ENCODE measurements around the gene NPHS1. TPM values are rescaled to one million over a fixed set of nuclear protein-coding genes. Genes with fewer than 3 reads are reported as not detected.

The NPHS1 gene
- total and polyA plus RNA-seq, 12 donors: 0.31 TPM; not detected in 11

- no peaks in the 10 kb centered on the region for H3K4me1 ChIP-seq (replicated peaks in 1 of 2)
- no peak within 1 kb of the TSS for H3K4me3 ChIP-seq
- H3K36me3 ChIP-seq (replicated peaks in 1 of 2): no peaks in the 10 kb centered on the region
- H3K9me3 ChIP-seq (replicated peaks in 1 of 3): no peaks in the 10 kb centered on the region
- no peak for DNase-seq
- intact Hi-C loops (cut with DNase I): loop anchor here in 1 of 2 donors (10.0 kb wide), 1 partner anchor 108 kb away; the partner anchor contains the start of gene ZBTB32
- no peak for TF ChIP-seq CTCF (IDR thresholded peaks at IDR 0.05)
- no peak for TF ChIP-seq POLR2A (IDR thresholded peaks at IDR 0.05)
- peaks cover 2% of the 10 kb centered on the region for H3K27me3 ChIP-seq
- no peak within 1 kb of the TSS for H3K27ac ChIP-seq
- WGBS, 4 donors: 73 to 77% (median 75%) methylated on average over 18 to 26 of the region's 26 CpGs
These were observed 39.9 kb downstream of the NPHS1 start, which contains the start of gene PRODH2 for GRCh38 chr19:35812220-35813042. TSS of gene PRODH2 (minus strand) at chr19:35812845. CDS start at chr19:35812805, 40 bp downstream.

- WGBS, 4 donors: 52 to 76% (median 71%) methylated on average over 6 to 18 of the region's 18 CpGs
- H3K36me3 ChIP-seq (replicated peaks in 1 of 2): no peaks in the 10 kb centered on the region
These were observed 40.7 kb downstream of the NPHS1 start for GRCh38 chr19:35811317-35812219.

GRCh38 chr19:35807633-35808032, 44.7 kb downstream of the NPHS1 start:
- Histone ChIP-seq H3K4me3 (no peak overlapping the region), H3K9me3 (replicated peaks in 1 of 3) (no peaks in the 10 kb centered on the region), H3K36me3 (replicated peaks in 1 of 2) (no peaks in the 10 kb centered on the region), H3K4me1 (replicated peaks in 1 of 2) (no peaks in the 10 kb centered on the region), H3K27me3 (peaks cover 2% of the 10 kb centered on the region), H3K27ac (no peak overlapping the region)
- 84 to 85% (median 84%) methylated on average over 5 of the region's 5 CpGs for WGBS, 4 donors
- intact Hi-C loops (cut with DNase I): no loop called here
- no peak for DNase-seq
- no peak for TF ChIP-seq POLR2A (IDR thresholded peaks at IDR 0.05)
- no peak for TF ChIP-seq CTCF (IDR thresholded peaks at IDR 0.05)

More at GRCh38 chr19:35811317-35812219, 40.7 kb downstream of the NPHS1 start:
- Histone ChIP-seq H3K4me3 (no peak overlapping the region), H3K27me3 (peaks cover 2% of the 10 kb centered on the region), H3K4me1 (replicated peaks in 1 of 2) (no peaks in the 10 kb centered on the region), H3K27ac (no peak overlapping the region), H3K9me3 (replicated peaks in 1 of 3) (no peaks in the 10 kb centered on the region)
- no peak for TF ChIP-seq POLR2A (IDR thresholded peaks at IDR 0.05)
- intact Hi-C loops (cut with DNase I): loop anchor here in 1 of 2 donors (10.0 kb wide), 1 partner anchor 107 kb away; the partner anchor contains the start of gene ZBTB32
- DNase-seq: no peak

- TF ChIP-seq CTCF (IDR thresholded peaks at IDR 0.05) (no peak), POLR2A (IDR thresholded peaks at IDR 0.05) (no peak)
- Histone ChIP-seq H3K27me3 (peaks cover 2% of the 10 kb centered on the region), H3K36me3 (replicated peaks in 1 of 2) (no peaks in the 10 kb centered on the region), H3K4me1 (replicated peaks in 1 of 2) (no peaks in the 10 kb centered on the region), H3K27ac (no peak overlapping the region), H3K4me3 (no peak overlapping the region), H3K9me3 (replicated peaks in 1 of 3) (no peaks in the 10 kb centered on the region)
- intact Hi-C loops (cut with DNase I): no loop called here
- no peak for DNase-seq
- WGBS, 4 donors: 80 to 88% (median 87%) methylated on average over 2 to 18 of the region's 18 CpGs; no CpG with 5 or more reads in 1 of the 4 donors
These were observed 45.7 kb downstream of the NPHS1 start for GRCh38 chr19:35806597-35806996.

Measured in adrenal gland (tissue), 12 donors.